Mucosa of descending colon (tissue), 3 donors: ENCODE data around the gene ZNF653. TPM values are rescaled to one million over a fixed set of nuclear protein-coding genes. Genes with fewer than 3 reads are reported as not detected.

ENCODE experiments used
- ATAC-seq: fragments of 200-7000 bp; cut with Tn5 transposase; one replicate; pipeline ENCODE4 v1.9.1; 2020; ENCODE audit warnings: mild to moderate bottlenecking, moderate library complexity
- DNase-seq, 3 donors: peaks; one replicate each; pipeline ENCODE4 v3.0.0-alpha.2; 2020
- H3K36me3 ChIP-seq: fragments of 200-600 bp; one replicate; pipeline ENCODE4 v1.8.0; 2021; ENCODE audit warnings: low read depth, mild to moderate bottlenecking
- H3K4me1 ChIP-seq: fragments of 200-600 bp; one replicate; pipeline ENCODE4 v1.8.0; 2021; ENCODE audit warnings: low read depth, mild to moderate bottlenecking
- H3K4me3 ChIP-seq: fragments of 200-600 bp; one replicate; pipeline ENCODE4 v1.8.0; 2021; ENCODE audit warnings: mild to moderate bottlenecking
- H3K9me3 ChIP-seq: fragments of 200-600 bp; one replicate; pipeline ENCODE4 v1.8.0; 2021; ENCODE audit warnings: mild to moderate bottlenecking
- CTCF ChIP-seq: fragments of 200-600 bp; IDR thresholded peaks from one replicate; pipeline ENCODE4 v1.8.0; 2022; ENCODE audit warnings: antibody characterized with exemption, mild to moderate bottlenecking
- intact Hi-C, 2 donors: fragments of 100-400 bp; cut with DNase I in 1 of 2; cut with micrococcal nuclease in 1 of 2; formaldehyde crosslinking; loops; one replicate each; pipeline versions ENCODE4 v1.11.0 to v1.11.1; 2022; cut with DNase I, micrococcal nuclease
- total RNA-seq, 3 donors: library from RNA; stranded (reverse); fragmentation: NEBNext Ultra II Directional in 2 of 3; extraction: Animal tissue kit (Norgen Biotek cat#: 25700) in 2 of 3; gene quantifications; one replicate each; pipeline versions ENCODE4 v1.2.1 to v1.2.4, GENCODE V29; 2021 to 2023
- donor health status: DM: no; HTN: no; CAD: no; lungs with moderate emphysema.
- donor health status: DM: no; HTN: no; CAD: no.
- donor health status: DM: no; HTN: yes; CAD: no.

Gene ZNF653
- total RNA-seq, 3 donors from 2014 or later, result 10.4 to 13.5 (median 10.9) TPM

DNA sequence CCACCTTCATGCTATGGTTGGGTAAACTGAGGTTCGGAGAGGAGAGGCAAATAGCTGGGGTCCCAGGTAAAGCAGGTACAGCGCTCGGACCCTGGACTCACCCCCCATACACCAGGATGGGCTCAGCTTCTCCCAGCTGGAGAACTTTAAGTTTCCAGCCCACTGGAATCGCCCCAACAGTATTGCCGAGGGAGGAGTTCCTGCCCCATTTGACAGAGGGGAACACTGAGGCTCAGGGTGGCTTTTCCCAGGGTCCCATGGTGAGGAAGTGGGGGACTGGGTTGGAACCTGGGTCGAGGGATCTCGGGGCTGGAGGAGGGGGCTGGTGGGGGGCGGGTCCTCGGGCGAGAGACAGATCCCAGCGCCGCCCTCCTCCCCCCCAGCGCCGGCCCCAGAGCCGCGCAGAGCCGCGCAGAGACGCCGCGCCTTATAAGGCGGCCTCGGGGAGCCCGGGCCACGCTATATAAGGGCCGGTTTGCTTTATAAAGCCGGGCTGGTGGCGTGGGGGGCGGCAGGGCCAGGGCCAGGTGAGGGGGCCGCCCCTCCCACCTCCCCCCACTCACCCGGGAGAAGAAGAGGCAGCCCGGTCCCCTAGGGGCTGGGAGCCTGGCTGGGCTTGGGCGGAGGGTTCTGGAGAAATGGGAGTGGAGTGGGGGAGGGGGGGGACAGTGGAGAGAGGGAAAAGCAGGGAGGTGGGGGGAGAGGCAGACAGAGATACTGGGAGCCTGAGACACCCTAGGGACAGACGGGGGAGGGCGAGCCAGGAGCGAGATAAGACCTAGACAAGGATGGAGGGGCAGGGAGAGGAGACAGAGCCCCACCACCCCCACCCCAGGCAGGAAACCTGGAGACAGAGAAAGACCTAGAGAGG is 34.1 kb upstream of the ZNF653 start:
- Histone ChIP-seq H3K36me3 (no peaks in the 10 kb centered on the region), H3K4me1 (peaks cover 7% of the 10 kb centered on the region), H3K9me3 (no peaks in the 10 kb centered on the region), H3K4me3 (no peak overlapping the region)
- intact Hi-C loops, result no loop called here
- TF ChIP-seq CTCF, result no peak
- DNase-seq, result peak in 1 of 3 donors; percentile 43
- ATAC-seq, result no peak

DNA sequence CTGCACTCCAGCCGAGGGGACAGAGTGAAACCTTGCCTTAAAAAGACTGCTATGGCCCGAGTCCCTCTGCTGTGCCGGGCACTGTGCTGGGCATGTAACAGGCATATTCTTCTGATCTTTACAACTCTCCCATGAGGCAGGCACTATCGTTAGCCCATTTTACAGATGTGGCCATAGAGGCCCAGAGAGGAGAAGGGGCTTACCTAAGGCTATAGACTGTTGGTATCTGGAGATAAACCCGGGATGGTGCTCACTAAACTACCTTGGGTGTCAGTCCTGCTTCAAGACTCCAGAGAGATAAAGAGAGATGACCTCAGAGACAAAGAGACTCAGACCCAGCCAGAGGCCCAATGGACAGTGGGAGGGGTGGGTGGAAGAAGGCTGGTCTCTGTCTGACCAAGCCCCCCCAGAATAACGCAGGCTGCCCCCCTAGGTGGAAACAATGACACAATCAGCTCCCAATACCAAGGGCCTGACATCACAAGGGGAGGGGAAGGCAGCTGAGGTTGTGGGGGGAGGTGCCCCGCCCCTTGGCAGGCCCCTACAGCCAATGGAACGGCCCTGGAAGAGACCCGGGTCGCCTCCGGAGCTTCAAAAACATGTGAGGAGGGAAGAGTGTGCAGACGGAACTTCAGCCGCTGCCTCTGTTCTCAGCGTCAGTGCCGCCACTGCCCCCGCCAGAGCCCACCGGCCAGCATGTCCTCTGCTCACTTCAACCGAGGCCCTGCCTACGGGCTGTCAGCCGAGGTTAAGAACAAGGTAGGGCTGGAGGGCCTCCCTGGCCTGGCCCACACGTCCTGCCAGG is 32.8 kb upstream of the ZNF653 start, which contains the start of gene CNN1:
TSS of gene CNN1 (plus strand) at position 620 of the 805 bp plus-strand sequence. CDS start at position 697, 77 bp downstream.
- Histone ChIP-seq H3K4me3 (no peak within 1 kb of the TSS), H3K9me3 (no peaks in the 10 kb centered on the region), H3K36me3 (no peaks in the 10 kb centered on the region), H3K4me1 (peaks cover 7% of the 10 kb centered on the region)
- DNase-seq (peak; percentile 51 to 63 (median 57)), ATAC-seq (peak; percentile 33)
- no peak for TF ChIP-seq CTCF
- intact Hi-C loops, result no loop called here

GRCh38 chr19:11535792-11536595 is 30.4 kb upstream of the ZNF653 start:
- H3K4me1 ChIP-seq, result peaks cover 7% of the 10 kb centered on the region
- peak; percentile 82 for TF ChIP-seq CTCF
- H3K4me3 ChIP-seq, result no peak overlapping the region
- DNase-seq (peak; percentile 89 to 94 (median 92)), ATAC-seq (peak; percentile 95)
- intact Hi-C loops, result no loop called here
- no peaks in the 10 kb centered on the region for H3K9me3 ChIP-seq
- H3K36me3 ChIP-seq, result no peaks in the 10 kb centered on the region

GRCh38 chr19:11534948-11535347 is 29.3 kb upstream of the ZNF653 start:
- peaks cover 7% of the 10 kb centered on the region for H3K4me1 ChIP-seq
- TF ChIP-seq CTCF, result no peak
- ATAC-seq (no peak), DNase-seq (no peak)
- H3K9me3 ChIP-seq, result no peaks in the 10 kb centered on the region
- intact Hi-C loops, result no loop called here
- H3K36me3 ChIP-seq, result no peaks in the 10 kb centered on the region
- H3K4me3 ChIP-seq, result no peak overlapping the region

- ATAC-seq, result no peak
- no peak for TF ChIP-seq CTCF
- Histone ChIP-seq H3K36me3 (no peaks in the 10 kb centered on the region), H3K9me3 (no peaks in the 10 kb centered on the region), H3K4me3 (no peak overlapping the region), H3K4me1 (peaks cover 7% of the 10 kb centered on the region)
- no peak for DNase-seq
- intact Hi-C loops, result no loop called here
These were observed 28.9 kb upstream of the ZNF653 start for GRCh38 chr19:11534538-11534937.
